Nucleus accumbens (tissue), 56 donors: ENCODE results near the gene RALBP1.
A peak's percentile ranks its signal among the peaks of the same experiment; 100 is the strongest.
"Not testable (repeated sequence)": the region's sequence is repeated elsewhere in the genome, so short reads cannot be mapped to it uniquely, and the experiment has no call there.

ENCODE experiments used
- DNase-seq, 56 donors: peaks; one replicate each; lab custom pipeline; 2025; lab: John Stamatoyannopoulos, UW

Gene RALBP1

DNA sequence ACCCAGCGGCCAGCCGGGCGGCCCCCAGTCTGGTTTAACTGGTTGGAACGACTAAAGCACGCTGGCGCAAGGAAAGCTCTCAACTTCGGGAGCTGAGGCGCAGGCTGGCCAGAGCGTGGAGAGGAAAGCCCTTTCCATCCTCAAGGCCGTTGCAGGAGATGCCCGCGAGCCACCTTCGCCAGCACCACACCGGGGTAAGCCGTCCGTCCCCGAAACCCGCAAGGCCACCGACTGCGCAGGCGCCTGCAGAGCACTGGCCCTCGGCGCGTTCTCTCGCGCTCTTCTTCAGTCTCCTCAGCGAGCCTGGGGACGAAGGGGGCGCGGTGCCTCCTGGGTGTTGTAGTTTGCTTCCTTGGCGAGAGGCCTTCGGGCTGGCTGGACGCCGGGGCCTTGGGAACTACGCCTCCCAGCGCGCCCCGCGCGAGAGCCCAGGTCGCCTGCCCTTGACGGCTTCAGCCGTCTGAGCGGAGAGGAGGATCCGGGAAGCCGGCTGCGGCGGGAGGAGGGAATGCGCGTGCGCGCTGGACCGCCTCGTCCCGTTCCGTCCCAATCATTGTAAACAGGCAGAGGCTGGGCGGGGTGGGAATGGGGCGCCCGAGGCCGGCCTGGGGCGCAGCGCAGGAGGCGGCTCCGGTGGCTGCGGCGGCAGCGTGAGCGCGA, at the start of gene RALBP1:
TSS of gene RALBP1 (plus strand) at position 531 of the 660 bp plus-strand sequence. CDS start 37,533 bp downstream, outside the sequence.
- peak; percentile 90 to 100 (median 99) for DNase-seq

- no peak for DNase-seq
Measured at GRCh38 chr18:9426753-9427152, 48.6 kb upstream of the RALBP1 start.

GRCh38 chr18:9428301-9428706, 47.0 kb upstream of the RALBP1 start:
- no peak for DNase-seq

- DNase-seq: no peak
Measured at GRCh38 chr18:9428862-9429661, 46.3 kb upstream of the RALBP1 start.

- no peak for DNase-seq
Measured at GRCh38 chr18:9429662-9429993, 45.7 kb upstream of the RALBP1 start.

DNA sequence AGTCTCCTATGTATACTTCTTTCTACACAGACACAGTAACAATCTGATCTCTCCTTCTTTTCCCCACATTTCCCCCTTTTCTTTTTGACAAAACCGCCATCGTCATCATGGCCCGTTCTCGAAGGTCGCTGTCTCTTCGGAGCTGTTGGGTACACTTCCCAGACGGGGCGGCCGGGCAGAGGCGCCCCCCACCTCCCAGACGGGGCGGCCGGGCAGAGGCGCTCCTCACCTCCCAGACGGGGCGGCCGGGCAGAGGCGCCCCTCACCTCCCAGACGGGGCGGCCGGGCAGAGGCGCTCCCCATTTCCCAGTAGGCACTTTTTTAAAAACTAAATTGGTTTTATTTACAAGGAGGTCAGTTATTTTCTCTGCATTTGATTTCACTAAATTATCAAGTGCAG, 45.0 kb upstream of the RALBP1 start:
- DNase-seq: not testable (repeated sequence)

- no peak for DNase-seq
Measured at GRCh38 chr18:9431296-9431695, 44.0 kb upstream of the RALBP1 start.

- not testable (repeated sequence) for DNase-seq
Measured at GRCh38 chr18:9433122-9433521, 42.2 kb upstream of the RALBP1 start.

- no peak for DNase-seq
Measured at GRCh38 chr18:9433671-9434121, 41.6 kb upstream of the RALBP1 start.

DNA sequence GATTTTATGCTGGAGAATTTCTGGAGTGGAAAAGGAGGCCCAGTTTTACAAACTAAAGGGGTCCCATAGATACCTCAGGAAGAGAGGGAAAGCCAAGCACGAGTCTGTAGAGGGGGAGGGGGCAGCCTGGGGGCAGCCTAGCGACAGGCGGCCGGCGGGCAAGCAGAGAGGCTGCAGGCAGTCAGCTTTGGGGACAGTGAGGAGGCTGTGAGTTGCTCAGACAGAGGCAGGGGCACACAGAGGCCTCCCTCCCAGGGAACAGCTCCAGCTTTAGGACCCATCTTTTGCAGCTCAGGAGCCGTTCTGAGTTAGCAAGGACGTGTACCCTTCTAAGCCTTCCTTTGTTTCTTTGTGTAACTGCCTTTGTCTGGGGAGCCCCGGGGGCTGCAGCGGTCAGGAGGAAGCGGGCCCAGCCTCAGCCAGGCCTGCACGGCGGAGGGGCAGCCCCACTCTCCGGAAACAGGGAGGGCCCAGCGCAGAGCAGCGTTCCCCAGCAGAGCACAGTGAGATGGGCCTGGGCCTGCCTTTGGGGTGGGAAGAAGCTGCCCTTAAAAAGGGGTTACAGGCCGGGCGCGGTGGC, 41.1 kb upstream of the RALBP1 start:
- no peak for DNase-seq

- no peak for DNase-seq
Measured at GRCh38 chr18:9435041-9435440, 40.3 kb upstream of the RALBP1 start.

DNA sequence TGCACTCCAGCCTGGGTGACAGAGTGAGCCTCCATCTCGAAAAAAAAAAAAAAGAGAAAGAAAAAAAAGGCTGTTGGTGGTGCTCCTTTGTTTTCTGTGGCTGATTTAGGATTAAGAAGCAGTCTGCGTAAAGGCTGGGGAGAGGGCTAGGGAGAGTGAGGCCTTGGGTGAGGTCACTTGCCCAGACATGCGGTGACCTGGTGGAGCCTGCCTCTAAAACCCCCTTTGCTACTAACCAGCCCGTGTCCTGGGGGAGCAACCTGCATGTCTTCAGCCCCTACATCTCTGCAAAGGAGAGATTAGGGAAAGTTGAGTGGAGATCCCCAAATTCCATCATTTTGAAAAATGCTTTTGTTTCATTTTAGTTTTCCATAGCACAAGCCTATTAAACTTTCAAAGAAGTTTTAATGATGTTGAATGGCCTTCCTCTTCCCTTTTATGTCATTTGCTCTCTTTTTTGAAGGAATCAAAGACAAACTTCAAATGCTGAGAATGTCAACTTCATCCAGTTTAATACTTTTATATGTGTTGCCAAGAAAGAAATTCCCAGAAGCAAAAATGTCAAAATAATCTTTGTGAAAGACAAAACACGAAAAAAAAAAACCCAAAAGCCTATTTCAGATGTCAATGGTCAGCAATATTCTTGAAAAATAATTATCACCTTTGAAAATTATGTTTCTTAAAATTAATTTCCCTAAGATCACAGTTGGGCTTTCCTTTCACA, 38.9 kb upstream of the RALBP1 start:
- no peak for DNase-seq

- no peak for DNase-seq
Measured at GRCh38 chr18:9437021-9437437, 38.3 kb upstream of the RALBP1 start.

DNA sequence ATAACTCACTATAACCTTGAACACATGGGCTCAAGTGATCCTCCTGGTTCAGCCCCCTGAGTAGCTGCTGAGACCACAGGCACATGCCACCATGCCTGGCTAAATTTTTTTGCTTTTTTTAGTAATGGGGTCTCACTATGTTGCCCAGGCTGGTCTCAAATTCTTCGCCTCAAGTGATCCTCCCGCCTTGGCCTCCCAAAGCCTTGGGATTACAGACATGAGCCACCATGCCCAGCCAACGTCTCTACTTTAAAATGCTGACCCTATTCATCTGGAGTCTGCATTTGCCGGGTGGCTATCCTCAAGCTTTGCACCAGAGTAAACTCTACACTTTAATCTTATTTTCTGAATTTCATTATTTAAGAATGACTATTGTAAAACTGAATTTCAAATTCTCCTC, 37.6 kb upstream of the RALBP1 start:
- DNase-seq: no peak

DNA sequence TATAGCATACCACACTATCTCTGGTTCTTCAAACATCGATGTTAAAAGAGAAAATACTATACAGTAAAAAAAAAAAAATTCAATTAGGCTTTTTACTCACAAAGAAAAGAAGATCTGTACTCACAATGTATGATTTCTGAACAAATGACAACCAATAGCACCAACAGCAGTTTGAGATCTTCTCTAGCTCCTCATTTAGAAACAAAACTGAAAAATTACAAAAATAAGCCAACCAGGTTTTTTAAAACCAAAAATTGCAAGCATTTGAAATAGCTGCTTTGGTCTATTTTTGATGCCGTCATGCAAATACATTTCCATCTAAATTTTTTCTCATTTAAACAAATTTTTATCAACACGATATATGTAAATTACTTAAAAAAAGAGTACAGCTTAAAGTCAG, 34.3 kb upstream of the RALBP1 start:
- DNase-seq: no peak

DNA sequence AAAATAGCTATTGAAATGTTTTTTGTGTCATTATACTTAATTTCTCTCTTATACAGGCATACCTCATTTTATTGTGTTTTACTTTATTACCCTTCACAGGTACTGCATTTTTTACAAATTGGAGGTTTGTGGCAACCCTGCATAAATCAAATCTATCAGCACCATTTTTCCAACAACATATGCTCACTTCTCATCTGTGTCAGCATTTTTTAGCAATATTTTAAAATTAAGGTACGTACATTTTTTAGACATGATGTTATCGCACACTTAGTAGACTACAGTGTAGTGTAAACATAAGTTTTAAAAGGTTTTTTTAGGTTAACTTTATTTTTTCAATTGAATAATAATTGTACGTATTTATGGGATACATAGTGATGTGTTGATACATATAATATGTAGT, 30.8 kb upstream of the RALBP1 start:
- no peak for DNase-seq

DNA sequence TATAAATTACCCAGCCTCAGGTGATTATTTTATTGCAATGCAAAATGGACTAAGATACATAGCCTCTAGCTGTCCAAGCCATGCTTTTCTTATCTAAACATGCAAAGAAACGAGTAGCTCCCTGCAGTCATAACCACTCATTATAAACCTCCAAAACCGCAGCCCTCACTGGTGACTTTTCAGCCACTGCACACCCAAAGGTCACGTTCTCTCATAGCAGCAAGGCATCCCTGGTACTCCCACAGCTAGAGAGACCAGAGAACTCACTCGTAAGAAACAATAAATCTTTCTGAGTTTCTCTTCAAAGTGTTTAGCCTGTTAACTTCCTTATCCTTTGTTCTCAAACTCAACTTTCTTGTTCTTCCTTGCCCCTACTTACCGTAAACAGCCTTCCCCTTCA, 28.5 kb upstream of the RALBP1 start:
- no peak for DNase-seq

GRCh38 chr18:9447334-9447733, 28.0 kb upstream of the RALBP1 start:
- DNase-seq: no peak

DNA sequence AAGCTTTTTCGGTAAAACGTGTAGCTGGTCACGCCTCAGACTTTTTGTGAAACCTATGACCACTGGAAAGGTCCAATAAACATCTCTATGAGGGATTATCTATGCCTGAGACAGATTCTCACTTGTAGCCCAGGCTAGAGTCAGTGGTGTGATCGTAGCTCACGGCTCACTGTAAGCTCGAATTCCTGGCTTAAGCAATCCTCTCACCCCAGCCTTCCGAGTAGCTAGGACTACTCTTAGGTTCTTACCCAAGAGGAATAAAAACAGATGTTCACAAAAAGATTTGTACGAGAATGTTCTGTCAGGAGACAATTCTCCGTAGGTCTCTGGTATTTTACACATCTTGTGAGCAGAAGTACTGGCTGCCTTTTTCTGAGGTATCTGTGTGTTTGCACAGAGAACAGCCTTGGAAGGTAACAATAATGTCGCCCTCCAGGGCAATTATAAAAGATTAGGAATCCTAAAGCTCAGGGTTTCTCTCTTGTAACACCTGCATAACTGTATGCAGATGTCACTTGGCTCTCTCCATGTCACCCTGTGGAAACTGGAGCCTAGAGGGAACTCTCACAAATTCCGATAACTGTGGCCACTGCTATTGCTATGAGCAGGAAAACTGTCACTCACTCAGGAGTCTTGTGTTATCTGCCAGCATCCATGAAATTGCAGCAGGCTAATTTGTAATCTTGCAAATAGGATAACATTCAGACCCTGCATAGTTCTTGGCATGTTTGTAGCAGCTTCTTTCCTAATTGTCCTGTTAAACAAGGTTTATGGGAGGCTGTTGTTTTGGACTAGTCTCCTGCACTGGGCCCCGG, 25.5 kb upstream of the RALBP1 start:
- DNase-seq: no peak

DNA sequence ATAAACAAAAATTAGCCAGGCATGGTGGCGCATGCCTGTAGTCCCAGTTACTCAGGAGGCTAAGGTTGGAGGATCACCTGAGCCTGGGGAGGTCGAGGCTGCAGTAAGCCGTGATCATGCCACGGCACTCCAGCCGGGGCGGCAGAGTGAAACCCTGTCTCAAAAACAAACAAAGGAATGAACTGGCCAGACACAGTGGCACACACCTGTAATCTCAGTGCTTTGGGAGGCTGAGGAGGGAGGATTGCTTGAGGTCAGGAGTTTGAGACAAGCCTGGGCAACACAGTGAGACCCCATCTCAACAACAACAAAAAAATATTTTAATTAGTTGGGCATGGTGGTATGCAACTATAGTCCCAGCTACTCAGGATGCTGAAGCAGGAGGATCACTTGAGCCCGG, 24.4 kb upstream of the RALBP1 start:
- DNase-seq: not testable (repeated sequence)
